Fibroblast of skin of right quadriceps (primary cell): Measurements from ENCODE around the gene PGS1.
"Not testable (repeated sequence)": the region's sequence is repeated elsewhere in the genome, so short reads cannot be mapped to it uniquely, and the experiment has no call there.

Experiments used
- DNase-seq: peaks from one replicate; pipeline ENCODE4 v3.0.0-alpha.2; 2013

The PGS1 gene, protein sequence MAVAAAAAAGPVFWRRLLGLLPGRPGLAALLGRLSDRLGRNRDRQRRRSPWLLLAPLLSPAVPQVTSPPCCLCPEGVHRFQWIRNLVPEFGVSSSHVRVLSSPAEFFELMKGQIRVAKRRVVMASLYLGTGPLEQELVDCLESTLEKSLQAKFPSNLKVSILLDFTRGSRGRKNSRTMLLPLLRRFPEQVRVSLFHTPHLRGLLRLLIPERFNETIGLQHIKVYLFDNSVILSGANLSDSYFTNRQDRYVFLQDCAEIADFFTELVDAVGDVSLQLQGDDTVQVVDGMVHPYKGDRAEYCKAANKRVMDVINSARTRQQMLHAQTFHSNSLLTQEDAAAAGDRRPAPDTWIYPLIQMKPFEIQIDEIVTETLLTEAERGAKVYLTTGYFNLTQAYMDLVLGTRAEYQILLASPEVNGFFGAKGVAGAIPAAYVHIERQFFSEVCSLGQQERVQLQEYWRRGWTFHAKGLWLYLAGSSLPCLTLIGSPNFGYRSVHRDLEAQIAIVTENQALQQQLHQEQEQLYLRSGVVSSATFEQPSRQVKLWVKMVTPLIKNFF

DNA sequence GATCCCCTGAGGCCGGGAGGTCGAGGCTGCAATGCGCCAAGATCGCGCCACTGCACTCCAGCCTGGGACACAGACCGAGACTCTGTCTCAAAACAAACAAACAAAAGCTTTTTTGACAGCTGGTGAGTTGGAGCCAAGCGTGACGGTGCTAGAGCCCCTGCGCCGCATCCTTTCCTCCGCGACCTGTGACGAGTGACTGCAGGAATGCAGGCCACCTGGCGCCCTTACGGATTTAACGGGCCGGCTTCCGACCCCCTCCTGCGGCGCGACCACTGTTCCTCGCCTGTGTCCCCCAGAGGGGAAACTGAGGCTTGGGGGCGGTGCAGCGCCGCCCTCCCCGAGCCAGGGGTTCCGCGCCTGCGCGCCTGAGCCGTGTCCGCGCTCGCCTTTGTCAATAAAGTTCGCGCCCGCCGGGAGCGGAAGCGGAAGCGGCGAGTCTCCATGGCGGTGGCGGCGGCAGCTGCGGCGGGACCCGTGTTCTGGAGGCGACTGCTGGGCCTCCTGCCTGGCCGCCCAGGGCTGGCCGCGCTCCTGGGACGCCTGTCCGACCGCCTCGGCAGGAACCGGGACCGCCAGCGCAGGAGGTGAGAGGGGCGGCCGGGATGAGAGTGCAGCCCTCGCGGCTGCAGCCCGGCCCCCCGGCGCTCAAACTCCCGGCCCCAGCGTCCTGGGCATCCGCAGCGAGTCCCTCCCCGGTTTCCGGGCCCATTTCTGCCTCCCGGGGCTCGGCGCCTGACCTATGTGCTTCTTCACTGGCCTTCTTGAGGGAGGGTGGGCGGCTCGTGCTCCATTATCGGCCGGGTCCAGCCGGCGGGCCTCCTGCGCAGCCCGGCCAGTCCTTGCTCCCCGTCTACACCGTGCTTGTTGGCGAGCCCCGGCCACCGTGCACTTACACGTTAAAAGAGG, at the start of gene PGS1:
PGS1 (plus strand) TSS at position 425 of the 906 bp plus-strand sequence; CDS start at position 442, 17 bp downstream.
- peak; percentile 76 for DNase-seq

GRCh38 chr17:78329263-78330059, 49.0 kb upstream of the PGS1 start:
- peak; percentile 79 for DNase-seq

DNA sequence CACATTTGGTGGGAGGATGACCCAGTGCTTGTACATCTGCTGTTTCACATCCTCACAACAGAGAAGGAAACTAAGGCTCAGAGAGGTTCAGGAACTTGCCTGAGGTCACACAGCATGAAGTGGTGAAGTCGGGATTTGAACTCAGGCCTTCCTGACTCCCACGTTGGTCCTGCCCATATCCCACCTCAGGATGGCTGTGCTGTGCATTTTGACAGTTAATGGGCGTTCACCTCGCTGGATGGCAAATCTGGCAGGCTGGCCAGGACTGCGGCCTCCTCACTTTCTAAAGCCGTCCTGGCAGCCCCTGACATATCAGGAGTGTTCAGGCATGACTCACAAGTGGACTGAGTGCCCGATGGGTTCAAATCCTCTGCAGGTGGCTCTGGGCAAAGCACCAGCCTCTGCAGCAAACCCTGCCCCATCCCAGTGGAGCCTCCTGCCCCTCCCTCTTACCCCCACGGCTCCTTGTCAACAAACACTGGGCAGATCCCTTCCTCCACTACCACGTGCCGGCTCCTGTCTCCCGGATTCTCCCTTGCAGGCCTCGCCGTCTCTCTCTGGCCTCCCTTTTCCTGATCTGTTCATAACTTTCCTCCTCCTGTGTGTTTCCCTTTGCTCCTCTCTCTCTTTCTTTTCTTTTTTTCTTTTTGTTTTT, 47.8 kb upstream of the PGS1 start:
- no peak for DNase-seq

- DNase-seq = not testable (repeated sequence)
Measured at GRCh38 chr17:78331355-78331754, 47.1 kb upstream of the PGS1 start.

DNA sequence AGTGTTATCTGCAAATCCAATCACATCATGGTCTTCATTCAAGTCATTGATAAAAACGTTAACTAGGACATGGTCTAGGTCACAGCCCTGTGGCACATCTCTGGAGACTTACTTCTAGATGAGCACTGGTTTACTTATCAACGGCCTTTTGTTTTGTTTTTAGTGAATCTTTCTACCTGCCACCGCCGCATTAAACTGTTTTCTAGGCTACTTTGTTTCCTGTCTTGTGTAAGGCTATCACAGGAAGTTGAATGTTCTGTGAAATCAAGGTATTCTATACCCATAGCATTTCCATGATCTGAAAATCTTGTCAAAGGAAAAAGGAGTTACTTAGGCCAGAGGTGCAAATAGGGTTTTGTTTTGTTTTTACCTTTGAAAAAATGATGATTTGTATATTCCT, 45.5 kb upstream of the PGS1 start:
- no peak for DNase-seq

- DNase-seq = no peak
Measured at GRCh38 chr17:78335209-78335608, 43.2 kb upstream of the PGS1 start.

DNA sequence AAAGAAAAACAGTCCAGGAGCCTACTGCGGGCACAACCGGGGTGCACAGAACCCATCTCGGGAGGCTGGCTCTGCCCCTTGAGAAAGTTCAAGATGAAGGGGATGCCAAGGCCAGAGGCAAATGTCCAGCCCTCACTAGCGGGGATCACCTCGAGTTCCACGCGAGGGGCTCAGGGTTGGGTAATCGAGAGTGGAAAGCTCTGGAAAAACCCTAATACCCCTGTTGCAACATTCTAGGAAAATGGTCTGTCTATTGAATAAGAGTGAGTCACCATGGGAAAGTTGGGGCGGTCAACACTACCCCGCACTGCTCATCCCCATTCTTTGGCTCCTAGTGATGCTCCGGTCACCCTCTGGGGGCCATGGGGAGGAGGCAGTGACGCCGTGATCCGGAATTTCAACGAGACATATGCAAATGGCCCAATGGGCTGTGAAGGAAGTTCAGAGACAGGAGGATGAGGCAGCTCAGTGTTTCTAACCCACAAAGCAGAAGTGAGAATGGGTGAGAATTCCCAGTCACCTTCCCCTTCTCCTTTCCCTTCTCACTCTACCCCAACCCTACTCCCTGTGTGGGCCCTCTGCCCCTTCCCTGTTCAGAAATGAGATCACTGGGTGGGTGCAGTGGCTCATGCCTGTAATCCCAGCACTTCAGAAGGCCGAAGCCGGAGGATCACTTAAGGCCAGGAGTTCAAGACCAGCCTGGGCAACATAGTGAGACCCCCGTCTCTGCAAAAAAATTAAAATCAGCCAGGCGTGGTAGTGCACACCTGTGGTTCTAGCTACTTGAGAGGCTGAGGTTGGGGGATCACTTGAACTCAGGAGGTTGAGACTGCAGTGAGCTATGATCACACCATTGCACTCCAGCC, 41.0 kb upstream of the PGS1 start:
- peak; percentile 82 for DNase-seq

DNA sequence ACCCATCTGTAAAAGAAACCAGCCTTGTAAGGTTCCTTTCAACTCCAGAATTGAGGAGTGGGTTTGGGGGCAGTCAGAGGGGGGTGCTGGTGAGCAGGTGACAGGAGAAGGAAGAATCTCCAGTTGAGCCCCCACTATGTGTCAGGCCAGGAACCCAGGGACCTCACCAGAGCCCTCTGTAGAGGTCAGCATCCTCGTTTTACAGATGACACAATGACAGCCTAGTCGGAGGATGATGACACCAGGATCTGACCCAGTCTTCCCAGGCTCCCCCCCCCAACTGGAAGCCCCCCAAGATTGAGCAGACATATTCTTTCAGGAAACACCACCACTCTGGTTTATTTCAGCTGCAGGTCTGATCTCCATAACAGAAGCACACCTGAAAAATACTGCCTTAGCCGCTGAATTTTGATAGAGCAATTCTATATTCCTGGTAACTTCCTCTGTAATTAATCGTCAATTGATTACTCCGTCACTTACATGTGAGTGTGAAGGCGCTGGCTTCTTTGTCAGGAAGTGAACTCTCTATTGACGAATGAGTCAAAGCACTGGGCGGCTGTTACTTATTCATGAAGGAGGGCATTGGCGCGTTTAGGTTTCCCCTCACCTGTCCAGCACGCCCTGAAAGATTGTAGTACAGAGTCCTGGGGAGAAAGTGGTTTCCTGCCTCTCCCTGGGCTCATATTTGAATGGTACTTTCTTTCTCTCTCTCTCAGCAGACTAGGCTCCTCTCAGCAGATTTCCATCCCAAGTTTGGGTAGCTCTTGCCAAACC, 39.8 kb upstream of the PGS1 start:
- no peak for DNase-seq

DNA sequence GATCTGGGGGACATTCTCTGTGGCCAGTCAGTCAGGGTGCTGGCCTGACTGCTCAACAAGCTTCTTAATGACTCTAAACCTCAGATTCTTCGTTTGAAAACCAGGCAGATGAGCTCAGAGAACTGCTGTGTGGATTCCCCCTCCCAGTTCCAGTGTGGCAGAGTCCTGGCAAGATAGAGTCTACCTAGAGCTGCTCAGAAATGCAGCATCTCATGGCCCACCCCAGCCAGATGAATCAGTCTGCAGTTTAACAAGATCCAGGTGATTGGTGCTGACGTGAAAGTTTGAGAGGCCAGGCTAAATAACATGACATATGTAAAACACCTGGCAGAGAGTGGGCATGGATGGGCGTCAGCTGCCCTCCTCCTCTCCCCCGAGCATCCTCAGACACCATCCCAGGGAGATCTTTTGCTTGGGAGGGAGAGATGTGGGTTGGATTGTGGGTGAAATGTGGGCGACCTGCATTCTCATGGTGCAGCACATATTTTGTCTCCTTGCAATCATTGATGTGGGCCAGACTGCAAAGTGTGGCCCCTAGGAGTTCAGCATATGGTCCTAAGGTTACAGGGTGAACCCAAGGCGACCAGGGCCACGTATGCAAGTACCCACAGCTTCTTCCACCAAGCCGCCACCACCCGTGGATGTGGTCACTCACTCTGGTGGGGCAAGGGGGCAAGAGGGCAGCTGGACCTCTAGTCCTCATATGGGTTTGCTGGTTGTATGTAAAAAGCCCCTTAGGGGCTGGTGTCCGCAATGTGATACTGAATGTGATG, 38.1 kb upstream of the PGS1 start:
- peak; percentile 52 for DNase-seq

- peak; percentile 81 for DNase-seq
Measured at GRCh38 chr17:78341559-78342448, 36.6 kb upstream of the PGS1 start.

DNA sequence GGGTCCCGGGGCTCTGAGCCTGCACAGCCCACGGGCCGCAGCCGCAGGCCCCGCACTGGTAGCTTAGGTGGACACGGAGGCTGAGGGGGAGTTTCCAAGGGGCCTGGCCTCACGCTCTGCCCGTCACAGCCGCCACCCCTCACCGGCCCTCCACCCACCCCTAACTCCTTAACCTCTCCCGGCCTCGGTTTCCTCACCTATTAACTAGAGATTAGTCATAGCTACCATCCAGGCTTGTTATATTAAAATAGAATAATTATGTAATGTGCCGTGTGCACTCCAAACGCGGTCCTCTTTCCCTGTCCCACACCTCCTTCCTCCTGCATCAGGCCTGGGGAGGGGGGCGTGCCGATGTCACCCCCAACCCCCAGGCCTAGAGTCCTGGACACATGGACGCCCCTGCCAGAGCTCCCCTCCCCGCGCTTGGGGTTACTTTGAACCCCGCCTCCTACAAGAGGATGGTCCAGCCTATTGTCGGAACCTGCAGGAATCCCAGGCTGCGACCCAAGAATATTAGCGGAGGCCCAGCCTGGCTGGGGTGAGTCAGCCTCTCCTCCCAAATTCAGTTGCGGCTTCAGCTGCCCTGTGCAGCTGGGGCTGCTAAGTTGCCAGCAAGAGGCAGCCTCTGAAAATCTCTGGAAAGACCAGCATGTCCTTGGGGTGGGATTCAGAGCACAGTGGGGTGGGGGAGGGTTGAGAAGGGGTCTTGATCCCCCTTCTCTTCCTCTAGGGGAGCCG, 35.8 kb upstream of the PGS1 start:
- DNase-seq = peak; percentile 87

GRCh38 chr17:78343187-78343542, 35.3 kb upstream of the PGS1 start:
- DNase-seq = peak; percentile 89

DNA sequence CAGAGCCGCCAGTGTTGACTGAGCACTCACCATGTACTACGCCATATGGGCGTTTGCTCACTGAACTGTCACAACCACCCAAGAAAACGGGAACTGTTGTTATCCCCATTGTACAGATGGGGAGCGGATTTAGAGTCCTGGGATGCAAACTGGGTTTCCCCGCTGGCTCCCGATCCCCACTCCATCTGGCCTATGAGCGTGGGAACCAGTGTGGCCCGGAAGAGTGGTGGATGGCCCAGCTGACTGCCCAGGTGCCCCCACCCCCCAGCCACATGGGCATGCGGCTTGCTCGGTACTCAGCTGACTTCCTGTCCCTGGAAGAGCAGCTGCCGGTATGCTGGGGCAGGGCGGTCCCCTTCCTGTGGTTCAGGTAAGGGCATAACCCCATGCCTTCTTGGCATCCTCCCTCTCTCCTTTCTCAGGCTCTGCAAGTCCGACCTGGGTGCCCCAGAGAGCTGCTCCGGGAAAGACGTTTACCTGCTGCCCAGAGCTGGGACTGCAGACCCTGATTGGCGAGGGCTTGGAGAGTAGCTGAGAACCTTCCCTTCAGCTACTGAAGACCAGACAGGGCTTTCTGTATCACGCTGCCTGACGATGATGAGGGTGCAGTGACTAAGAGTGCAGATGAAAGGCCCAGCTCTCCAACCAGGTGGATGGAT, 34.8 kb upstream of the PGS1 start:
- DNase-seq = no peak

- no peak for DNase-seq
Measured at GRCh38 chr17:78344666-78345065, 33.8 kb upstream of the PGS1 start.

- DNase-seq = no peak
Measured at GRCh38 chr17:78345172-78345571, 33.3 kb upstream of the PGS1 start.

- no peak for DNase-seq
Measured at GRCh38 chr17:78345791-78346494, 32.5 kb upstream of the PGS1 start.
